ENCODE results near the gene GABRB1.
"Not testable (repeated sequence)": the region's sequence is repeated elsewhere in the genome, so short reads cannot be mapped to it uniquely, and the experiment has no call there.

GABRB1 gene

GRCh38 chr4:47326025-47326424, 294.7 kb downstream of the GABRB1 start:
- DNase-seq = no peak

- no peak for DNase-seq
Observed at GRCh38 chr4:47330866-47331265, 299.5 kb downstream of the GABRB1 start.

- DNase-seq = no peak
Observed at GRCh38 chr4:47334652-47335051, 303.3 kb downstream of the GABRB1 start.

- DNase-seq = no peak
Observed at GRCh38 chr4:47337893-47338292, 306.5 kb downstream of the GABRB1 start.

- no peak for DNase-seq
Observed at GRCh38 chr4:47340914-47341313, 309.5 kb downstream of the GABRB1 start.

GRCh38 chr4:47342796-47343195, 311.4 kb downstream of the GABRB1 start:
- no peak for DNase-seq

GRCh38 chr4:47349326-47349725, 318.0 kb downstream of the GABRB1 start:
- DNase-seq = no peak

- DNase-seq = no peak
Observed at GRCh38 chr4:47355568-47355967, 324.2 kb downstream of the GABRB1 start.

GRCh38 chr4:47359891-47360290, 328.5 kb downstream of the GABRB1 start:
- DNase-seq = no peak

GRCh38 chr4:47367761-47368160, 336.4 kb downstream of the GABRB1 start:
- DNase-seq = no peak

GRCh38 chr4:47368211-47368610, 336.8 kb downstream of the GABRB1 start:
- DNase-seq = no peak

GRCh38 chr4:47372561-47372960, 341.2 kb downstream of the GABRB1 start:
- no peak for DNase-seq

GRCh38 chr4:47373174-47373573, 341.8 kb downstream of the GABRB1 start:
- no peak for DNase-seq

GRCh38 chr4:47373709-47374108, 342.3 kb downstream of the GABRB1 start:
- no peak for DNase-seq

- no peak for DNase-seq
Observed at GRCh38 chr4:47374477-47374876, 343.1 kb downstream of the GABRB1 start.

GRCh38 chr4:47378021-47378530, 346.7 kb downstream of the GABRB1 start:
- not testable (repeated sequence) for DNase-seq

- no peak for DNase-seq
Observed at GRCh38 chr4:47381172-47381571, 349.8 kb downstream of the GABRB1 start.

- no peak for DNase-seq
Observed at GRCh38 chr4:47382846-47383360, 351.5 kb downstream of the GABRB1 start.

- no peak for DNase-seq
Observed at GRCh38 chr4:47383829-47384427, 352.6 kb downstream of the GABRB1 start.

GRCh38 chr4:47386146-47386545, 354.8 kb downstream of the GABRB1 start:
- no peak for DNase-seq

GRCh38 chr4:47386561-47387235, 355.3 kb downstream of the GABRB1 start:
- DNase-seq = no peak

- no peak for DNase-seq
Observed at GRCh38 chr4:47390428-47391125, 359.2 kb downstream of the GABRB1 start.

- DNase-seq = no peak
Observed at GRCh38 chr4:47391256-47391655, 359.9 kb downstream of the GABRB1 start.

- DNase-seq = no peak
Observed at GRCh38 chr4:47406408-47406807, 375.0 kb downstream of the GABRB1 start.

All from GDM1 (cell line).